GM19025 (cell line): ENCODE data around the gene TMEM181.
"Not testable (repeated sequence)": the region's sequence is repeated elsewhere in the genome, so short reads cannot be mapped to it uniquely, and the experiment has no call there.

Experiments used
- ATAC-seq: cut with Tn5 transposase; IDR thresholded peaks from one replicate; pipeline ENCODE4 v1.9.1; 2021; ENCODE audit warnings: mild to moderate bottlenecking, low read depth, moderate library complexity; ENCODE audit not compliant: unreplicated experiment

TMEM181 gene

GRCh38 chr6:158653577-158654354 lies 93.9 kb downstream of the TMEM181 start:
- peak; percentile 53 for ATAC-seq

GRCh38 chr6:158654498-158654897 lies 94.6 kb downstream of the TMEM181 start:
- no peak for ATAC-seq

GRCh38 chr6:158654960-158655489 lies 95.1 kb downstream of the TMEM181 start:
- ATAC-seq, result no peak

DNA sequence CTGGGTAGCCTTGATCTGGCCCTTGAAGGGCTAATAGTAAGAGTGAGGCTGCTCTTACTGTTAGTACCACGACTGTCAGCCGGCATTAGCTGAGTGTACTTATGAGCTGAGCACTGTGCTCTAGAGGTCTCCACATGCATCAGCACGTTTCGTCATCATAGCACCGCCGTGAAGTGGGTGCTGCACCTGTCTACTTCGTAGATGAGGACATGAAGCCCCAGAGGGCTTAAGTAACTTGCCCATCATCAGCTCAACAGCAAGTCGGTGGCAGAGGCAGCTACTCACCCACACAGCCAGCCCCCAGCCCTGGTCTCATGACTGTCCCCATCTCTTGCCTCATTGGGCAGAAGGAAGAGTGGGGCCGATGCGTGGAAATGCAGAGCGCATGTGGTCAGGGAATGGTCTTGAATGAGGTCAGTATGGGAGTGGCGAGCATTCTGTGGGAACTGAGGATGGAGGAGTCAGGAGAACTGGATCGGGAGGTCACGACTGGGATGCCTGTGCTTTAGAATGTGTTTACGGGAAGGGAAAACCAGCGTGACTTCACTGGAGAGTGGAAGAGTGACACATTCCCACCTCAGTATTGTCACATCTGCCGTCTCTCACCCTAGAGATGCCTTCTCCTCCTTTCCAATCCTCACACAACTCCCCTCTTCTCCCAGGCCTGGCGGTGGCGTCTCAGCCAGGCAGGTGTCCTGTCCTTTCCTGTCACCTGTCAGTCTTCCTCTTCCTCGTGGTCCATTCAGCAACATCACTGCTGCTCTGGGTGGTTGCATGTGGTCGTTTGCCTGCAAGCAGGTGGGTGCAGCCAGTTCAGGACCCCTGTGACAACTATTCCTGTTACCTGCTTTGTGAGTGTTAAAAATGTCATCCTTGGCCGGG lies 95.9 kb downstream of the TMEM181 start:
- ATAC-seq, result no peak

DNA sequence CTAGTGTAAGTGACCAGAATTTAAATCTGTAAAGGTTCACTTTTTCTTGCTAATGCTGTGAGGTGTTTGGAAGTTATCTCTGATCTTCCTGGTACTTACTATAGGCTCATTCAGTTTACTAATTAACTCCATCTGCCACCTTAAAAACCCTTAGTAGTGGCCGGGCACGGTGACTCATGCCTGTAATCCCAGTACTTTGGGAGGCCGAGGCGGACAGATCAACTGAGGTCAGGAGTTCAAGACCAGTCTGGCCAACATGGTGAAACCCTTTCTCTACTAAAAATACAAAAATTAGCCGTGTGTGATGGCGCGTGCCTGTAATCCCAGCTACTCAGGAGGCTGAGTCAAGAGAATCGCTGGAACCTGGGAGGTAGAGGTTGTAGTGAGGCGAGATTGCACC lies 97.1 kb downstream of the TMEM181 start:
- not testable (repeated sequence) for ATAC-seq

DNA sequence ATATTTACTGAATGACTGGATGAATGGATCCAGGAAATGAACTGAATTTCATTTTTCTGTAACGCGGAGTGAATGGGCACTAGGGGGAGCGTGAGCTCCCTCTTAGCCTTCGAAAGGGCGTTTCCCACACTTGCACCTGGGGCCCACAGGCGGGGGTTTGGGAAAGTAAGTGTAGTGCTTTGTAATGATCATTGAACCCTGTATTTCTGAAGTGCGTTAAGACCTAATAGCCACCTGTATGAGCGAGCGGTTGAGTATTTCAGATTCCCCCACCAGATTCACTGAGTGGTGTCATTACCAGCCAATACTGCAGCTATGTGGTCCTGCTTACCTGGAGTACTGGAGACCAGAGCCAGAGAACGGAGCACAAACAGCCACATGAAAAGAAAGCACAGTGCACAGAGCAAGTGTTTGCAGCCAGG lies 100.5 kb downstream of the TMEM181 start:
- ATAC-seq, result no peak

- no peak for ATAC-seq
Measured at GRCh38 chr6:158661156-158661685, 101.3 kb downstream of the TMEM181 start.

DNA sequence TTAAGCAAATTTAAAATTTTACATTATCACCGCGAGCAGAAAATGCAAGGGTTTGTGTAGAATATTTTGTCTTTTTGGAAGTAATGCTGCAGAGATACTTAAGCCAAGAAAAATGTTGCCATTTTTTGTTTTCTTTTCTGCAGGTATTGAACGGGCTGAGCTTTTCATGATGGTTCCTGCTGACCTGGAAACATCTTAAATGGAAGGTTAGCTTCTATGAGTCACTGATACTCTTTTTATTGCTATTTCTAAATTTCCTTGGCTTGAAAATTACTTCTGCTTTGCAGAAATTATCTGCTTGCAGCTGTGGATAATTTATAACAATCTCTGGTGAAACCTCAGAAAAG lies 102.7 kb downstream of the TMEM181 start:
- no peak for ATAC-seq

- ATAC-seq, result no peak
Measured at GRCh38 chr6:158662954-158663624, 103.2 kb downstream of the TMEM181 start.

- ATAC-seq, result no peak
Measured at GRCh38 chr6:158663625-158664165, 103.8 kb downstream of the TMEM181 start.

DNA sequence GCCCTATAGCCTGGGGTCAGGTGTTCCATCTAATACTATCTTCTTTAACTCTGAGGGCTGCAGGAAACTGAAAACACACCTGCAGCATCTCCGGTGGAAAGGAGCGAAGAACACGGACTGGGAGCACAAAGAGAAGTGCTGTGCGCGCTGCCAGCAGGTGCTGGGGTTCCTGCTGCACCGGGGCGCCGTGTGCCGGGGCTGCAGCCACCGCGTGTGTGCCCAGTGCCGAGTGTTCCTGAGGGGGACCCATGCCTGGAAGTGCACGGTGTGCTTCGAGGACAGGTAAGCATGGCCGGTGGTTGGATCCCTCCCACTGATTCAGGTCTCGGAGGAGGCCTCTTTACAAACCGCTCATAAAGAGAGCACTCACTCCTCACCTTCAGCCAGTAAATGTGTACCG lies 105.4 kb downstream of the TMEM181 start:
- ATAC-seq, result no peak

GRCh38 chr6:158666628-158667359 lies 106.9 kb downstream of the TMEM181 start:
- ATAC-seq, result no peak

GRCh38 chr6:158667360-158667981 lies 107.6 kb downstream of the TMEM181 start:
- ATAC-seq, result no peak

- no peak for ATAC-seq
Measured at GRCh38 chr6:158668707-158669103, 108.8 kb downstream of the TMEM181 start.

GRCh38 chr6:158669145-158670035 lies 109.5 kb downstream of the TMEM181 start:
- no peak for ATAC-seq

- not testable (repeated sequence) for ATAC-seq
Measured at GRCh38 chr6:158672119-158672518, 112.2 kb downstream of the TMEM181 start.

GRCh38 chr6:158672726-158673125 lies 112.8 kb downstream of the TMEM181 start:
- ATAC-seq, result no peak
